CD4-positive, alpha-beta memory T cell (primary cell): Measurements from ENCODE around the gene HYAL3. TPM values are rescaled to one million over a fixed set of nuclear protein-coding genes. Genes with fewer than 3 reads are reported as not detected.

Experiments
- CTCF ChIA-PET: fragments of 350-600 bp; sonication (Branson Sonifier 250); formaldehyde crosslinking; loops from one replicate; lab custom pipeline; 2021; ENCODE audit warnings: inconsistent platforms; ENCODE audit not compliant: partially characterized antibody; lab: Charles Lee
- POLR2A ChIA-PET: fragments of 350-600 bp; sonication (Branson Sonifier 250); formaldehyde crosslinking; loops from one replicate; lab custom pipeline; 2021; ENCODE audit not compliant: partially characterized antibody; lab: Charles Lee
- DNase-seq, 5 donors: peaks; one replicate each; pipeline versions ENCODE4 v3.0.0 to v3.0.0-alpha.2; 2020 to 2022; ENCODE audit warnings: mixed read lengths in 1 of 5
- H3K27ac ChIP-seq: one replicate; pipeline ENCODE4 v1.7.0; 2013; ENCODE audit warnings: low read depth, low read length
- H3K27me3 ChIP-seq: 2 replicates; pipeline ENCODE4 v1.7.0; 2013; ENCODE audit warnings: mild to moderate bottlenecking, low read length, moderate library complexity; ENCODE audit not compliant: insufficient read depth
- H3K36me3 ChIP-seq: 2 replicates; pipeline ENCODE4 v1.7.0; 2013; ENCODE audit warnings: mild to moderate bottlenecking, low read length, moderate library complexity; ENCODE audit not compliant: insufficient read depth
- H3K4me1 ChIP-seq: 2 replicates; pipeline ENCODE4 v1.7.0; 2013; ENCODE audit warnings: mild to moderate bottlenecking, low read length, moderate library complexity; ENCODE audit not compliant: insufficient read depth
- H3K4me3 ChIP-seq, 2 donors: one replicate each; pipeline ENCODE4 v1.7.0; 2013; ENCODE audit warnings: low read length in 2 of 2, mild to moderate bottlenecking in 1 of 2
- H3K9me3 ChIP-seq, 2 donors: one replicate each; pipeline ENCODE4 v1.7.0; 2013; ENCODE audit warnings: low read length in 2 of 2, control low read depth in 1 of 2; ENCODE audit not compliant: control insufficient read depth in 1 of 2
- H3K27ac Mint-ChIP-seq, 7 donors: one replicate each; pipeline ENCODE4 v1.8.0; 2020 to 2021; ENCODE audit warnings: mixed read lengths in 7 of 7, mild to moderate bottlenecking in 6 of 7, inconsistent platforms in 3 of 7, moderate library complexity in 3 of 7
- H3K27me3 Mint-ChIP-seq, 2 donors: one replicate each; pipeline ENCODE4 v1.8.0; 2020 to 2021; ENCODE audit warnings: mixed read lengths in 2 of 2
- H3K36me3 Mint-ChIP-seq, 2 donors: one replicate each; pipeline ENCODE4 v1.8.0; 2020 to 2021; ENCODE audit warnings: mixed read lengths in 2 of 2, inconsistent platforms in 1 of 2, mild to moderate bottlenecking in 1 of 2
- H3K4me1 Mint-ChIP-seq, 4 donors: one replicate each; pipeline ENCODE4 v1.8.0; 2020 to 2021; ENCODE audit warnings: mixed read lengths in 4 of 4, mild to moderate bottlenecking in 1 of 4
- H3K4me3 Mint-ChIP-seq, 8 donors: one replicate each; pipeline ENCODE4 v1.8.0; 2020 to 2021; ENCODE audit warnings: mixed read lengths in 8 of 8, mild to moderate bottlenecking in 7 of 8, moderate library complexity in 6 of 8, inconsistent platforms in 3 of 8
- H3K9me3 Mint-ChIP-seq, 8 donors: one replicate each; pipeline ENCODE4 v1.8.0; 2020 to 2021; ENCODE audit warnings: mixed read lengths in 8 of 8, mild to moderate bottlenecking in 5 of 8, inconsistent platforms in 3 of 8, moderate library complexity in 1 of 8
- intact Hi-C: fragments of 100-400 bp; cut with micrococcal nuclease; formaldehyde crosslinking; loops from one replicate; pipeline ENCODE4 v1.15.1; 2023
- polyA plus RNA-seq, 2 donors: library from polyadenylated mRNA; unstranded; fragments of 300-500 nt; fragmentation: Illumina TruSeq; gene quantifications; one replicate each; pipeline ENCODE4 v1.2.3, GENCODE V29; 2021
- total RNA-seq, 2 experiments: library from RNA; stranded (reverse); gene quantifications; one replicate each; pipeline ENCODE4 v1.2.3, GENCODE V29; 2021

Gene HYAL3
- total and polyA plus RNA-seq, 4 experiments from 2014 or later = 4.4 to 7.1 (median 5.3) TPM

- CTCF ChIA-PET = interaction anchor here (1.1 kb wide), 1 partner anchor 30 kb away, joined by 3 read pairs; no protein-coding TSS in a partner anchor
- no peaks in the 10 kb centered on the region for H3K27me3 Mint-ChIP-seq
- DNase-seq = no peak
- H3K4me3 Mint-ChIP-seq = no peak overlapping the region
- no peaks in the 10 kb centered on the region for H3K27me3 ChIP-seq
- H3K9me3 ChIP-seq = no peaks in the 10 kb centered on the region
- peak overlapping the region in 2 of 7 donors; percentile 50 to 60 for H3K27ac Mint-ChIP-seq
- intact Hi-C loops = no loop called here
- peaks cover 36% of the 10 kb centered on the region for H3K4me1 ChIP-seq
- H3K36me3 Mint-ChIP-seq = peaks cover 0 to 15% of the 10 kb centered on the region in 2 donors
- H3K36me3 ChIP-seq = peaks cover 13% of the 10 kb centered on the region
- peaks cover 15 to 54% (median 30%) of the 10 kb centered on the region in 4 donors for H3K4me1 Mint-ChIP-seq
- no peak overlapping the region for H3K27ac ChIP-seq
- POLR2A ChIA-PET = interaction anchor here (0.8 to 9.2 kb wide), 2 partner anchors 31 to 44 kb away, joined by 3 to 178 read pairs; partner anchors contain the start of gene RASSF1
- H3K4me3 ChIP-seq = no peak overlapping the region
- peaks cover 0 to 1% (median 0%) of the 10 kb centered on the region in 8 donors for H3K9me3 Mint-ChIP-seq
Measured at GRCh38 chr3:50294089-50294488, 5.1 kb downstream of the HYAL3 start.

DNA sequence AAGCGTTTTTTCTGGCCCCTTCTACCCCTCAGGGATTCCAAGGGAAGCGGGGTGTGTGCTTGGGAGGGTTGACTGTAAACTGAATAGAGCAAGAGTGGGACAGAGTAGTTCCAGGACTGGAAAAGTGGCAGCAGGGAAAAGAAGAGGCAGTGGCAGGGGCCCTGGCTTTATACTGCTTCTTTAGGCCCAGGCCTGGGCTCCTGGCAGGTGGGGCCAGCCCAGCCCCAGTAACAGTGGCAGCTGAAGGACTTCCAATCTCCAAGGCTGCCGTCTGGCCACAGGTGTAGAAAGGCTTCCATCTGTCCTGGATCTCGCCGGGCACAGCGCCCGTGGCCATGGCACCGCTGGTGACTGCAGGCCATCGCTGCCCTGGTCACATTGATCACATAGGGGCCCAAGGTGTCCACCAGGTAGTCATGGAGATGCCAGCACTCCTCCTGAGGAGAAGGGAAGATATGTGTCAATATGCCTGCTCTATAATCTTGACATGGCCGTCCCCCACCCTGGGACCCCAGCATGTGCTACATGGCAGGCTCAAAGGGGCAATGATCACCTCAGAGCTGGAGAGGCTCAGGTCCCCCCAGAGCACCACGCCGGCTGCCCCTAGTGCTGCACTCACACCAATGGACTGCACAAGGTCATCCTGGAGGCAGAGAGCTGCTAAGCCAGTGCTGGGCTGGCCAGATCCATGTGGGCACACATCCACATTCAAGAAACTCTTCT lies 6.0 kb downstream of the HYAL3 start:
- no peaks in the 10 kb centered on the region for H3K27me3 ChIP-seq
- peaks cover 31% of the 10 kb centered on the region for H3K4me1 ChIP-seq
- DNase-seq = peak in 1 of 5 donors; percentile 35
- Mint-ChIP-seq H3K27me3 (no peaks in the 10 kb centered on the region), H3K4me1 (peaks cover 15 to 47% (median 27%) of the 10 kb centered on the region in 4 donors), H3K4me3 (peak overlapping the region in 6 of 8 donors; percentile 8 to 89 (median 86)), H3K36me3 (peaks cover 0 to 19% of the 10 kb centered on the region in 2 donors), H3K27ac (peak overlapping the region; percentile 90 to 99 (median 98)), H3K9me3 (peaks cover 0 to 1% (median 0%) of the 10 kb centered on the region in 8 donors)
- H3K4me3 ChIP-seq = no peak overlapping the region
- H3K27ac ChIP-seq = peak overlapping the region; percentile 68
- CTCF ChIA-PET = interaction anchor here (0.6 to 1.1 kb wide), 2 partner anchors 29 to 1626 kb away, joined by 3 to 6 read pairs; no protein-coding TSS in a partner anchor
- POLR2A ChIA-PET = interaction anchor here (0.7 to 9.2 kb wide), 11 partner anchors 26 to 953 kb away, joined by 3 to 178 read pairs (median 10); partner anchors contain the start of genes CYB561D2, GNAI2, HEMK1 and NPRL2
- intact Hi-C loops = no loop called here
- H3K9me3 ChIP-seq = no peaks in the 10 kb centered on the region
- peaks cover 21% of the 10 kb centered on the region for H3K36me3 ChIP-seq

- H3K9me3 Mint-ChIP-seq = peaks cover 0 to 1% (median 0%) of the 10 kb centered on the region in 8 donors
- peak within 1 kb of the TSS; percentile 90 to 99 (median 98) for H3K27ac Mint-ChIP-seq
- Histone ChIP-seq H3K36me3 (peaks cover 25% of the 10 kb centered on the region), H3K9me3 (no peaks in the 10 kb centered on the region), H3K4me1 (peaks cover 24% of the 10 kb centered on the region), H3K4me3 (peak within 1 kb of the TSS; percentile 76), H3K27me3 (no peaks in the 10 kb centered on the region), H3K27ac (peak within 1 kb of the TSS; percentile 68)
- DNase-seq = peak; percentile 94 to 98 (median 95)
- peaks cover 0 to 25% of the 10 kb centered on the region in 2 donors for H3K36me3 Mint-ChIP-seq
- H3K4me3 Mint-ChIP-seq = peak within 1 kb of the TSS; percentile 82 to 92 (median 88)
- ChIA-PET CTCF (interaction anchor here (0.6 to 1.6 kb wide), 6 partner anchors 29 to 1625 kb away, joined by 3 to 8 read pairs (median 4); no protein-coding TSS in a partner anchor), POLR2A (interaction anchor here (0.7 to 9.2 kb wide), 17 partner anchors 23 to 1765 kb away, joined by 3 to 178 read pairs (median 7); partner anchors contain the start of genes CYB561D2, GNAI2, HEMK1 and NPRL2)
- no peaks in the 10 kb centered on the region for H3K27me3 Mint-ChIP-seq
- intact Hi-C loops = loop anchor here (1.0 kb wide), 6 partner anchors 29 to 67 kb away; partner anchors contain the start of genes CYB561D2, GNAI2, NPRL2 and TMEM115
- peaks cover 12 to 39% (median 22%) of the 10 kb centered on the region in 4 donors for H3K4me1 Mint-ChIP-seq
Measured at GRCh38 chr3:50292159-50293078, 6.8 kb downstream of the HYAL3 start, which contains the start of gene IFRD2. Gene IFRD2 (minus strand): TSS chr3:50292429. CDS start chr3:50292274, 155 bp downstream.

- POLR2A ChIA-PET = interaction anchor here (1.3 kb wide), 1 partner anchor 9 kb away, joined by 4 read pairs; the partner anchor contains the start of genes HYAL3 and NAA80
- peak overlapping the region in 3 of 8 donors; percentile 28 to 38 (median 29) for H3K4me3 Mint-ChIP-seq
Measured at GRCh38 chr3:50290161-50290641, 9.0 kb downstream of the HYAL3 start.

GRCh38 chr3:50289130-50289529 lies 10.1 kb downstream of the HYAL3 start:
- Mint-ChIP-seq H3K4me3 (no peak overlapping the region), H3K27me3 (no peaks in the 10 kb centered on the region), H3K27ac (no peak overlapping the region), H3K4me1 (peaks cover 12 to 28% (median 18%) of the 10 kb centered on the region in 4 donors), H3K9me3 (peaks cover 0 to 1% (median 0%) of the 10 kb centered on the region in 8 donors), H3K36me3 (peaks cover 0 to 25% of the 10 kb centered on the region in 2 donors)
- intact Hi-C loops = no loop called here
- DNase-seq = peak in 1 of 5 donors; percentile 19
- Histone ChIP-seq H3K27me3 (no peaks in the 10 kb centered on the region), H3K4me1 (peaks cover 24% of the 10 kb centered on the region), H3K4me3 (no peak overlapping the region), H3K36me3 (peaks cover 25% of the 10 kb centered on the region), H3K9me3 (no peaks in the 10 kb centered on the region), H3K27ac (no peak overlapping the region)
- CTCF ChIA-PET = interaction anchor here (1.1 to 1.3 kb wide), 3 partner anchors 35 to 64 kb away, joined by 3 to 6 read pairs (median 3); no protein-coding TSS in a partner anchor
- POLR2A ChIA-PET = interaction anchor here (0.9 to 1.0 kb wide), 2 partner anchors 10 to 64 kb away, joined by 3 to 4 read pairs; partner anchors contain the start of genes HYAL3 and NAA80

More at GRCh38 chr3:50290161-50290641, 9.0 kb downstream of the HYAL3 start:
- peak in 1 of 5 donors; percentile 40 for DNase-seq
- Histone ChIP-seq H3K27ac (no peak overlapping the region), H3K9me3 (no peaks in the 10 kb centered on the region), H3K27me3 (no peaks in the 10 kb centered on the region), H3K36me3 (peaks cover 25% of the 10 kb centered on the region), H3K4me1 (peaks cover 24% of the 10 kb centered on the region), H3K4me3 (no peak overlapping the region)
- Mint-ChIP-seq H3K9me3 (peaks cover 0 to 1% (median 0%) of the 10 kb centered on the region in 8 donors), H3K27ac (peak overlapping the region in 2 of 7 donors; percentile 4 to 23), H3K36me3 (peaks cover 0 to 25% of the 10 kb centered on the region in 2 donors), H3K4me1 (peaks cover 12 to 28% (median 18%) of the 10 kb centered on the region in 4 donors), H3K27me3 (no peaks in the 10 kb centered on the region)
- intact Hi-C loops = no loop called here
- CTCF ChIA-PET = interaction anchor here (1.1 to 1.3 kb wide), 2 partner anchors 34 to 65 kb away, joined by 3 to 6 read pairs; no protein-coding TSS in a partner anchor
